ENCODE results near the gene SET. TPM values are rescaled to one million over a fixed set of nuclear protein-coding genes. Genes with fewer than 3 reads are reported as not detected.

Gene SET
- total RNA-seq, 2 experiments from 2014 or later: 436 to 623 TPM

- Mint-ChIP-seq H3K9me3 (ENCODE audit: low read depth) (no peaks in the 10 kb centered on the region), H3K4me3 (peak overlapping the region; percentile 20), H3K4me1 (peaks cover 29% of the 10 kb centered on the region), H3K36me3 (peaks cover 8% of the 10 kb centered on the region), H3K27me3 (no peaks in the 10 kb centered on the region), H3K27ac (no peak overlapping the region)
- ATAC-seq (no peak), DNase-seq (no peak)
- CTCF ChIA-PET: interaction anchor here (1.2 kb wide), 1 partner anchor 19 kb away, joined by 4 read pairs; the partner anchor contains the start of gene PKN3
These were observed 31.9 kb downstream of the SET start for GRCh38 chr9:128720841-128721486.

DNA sequence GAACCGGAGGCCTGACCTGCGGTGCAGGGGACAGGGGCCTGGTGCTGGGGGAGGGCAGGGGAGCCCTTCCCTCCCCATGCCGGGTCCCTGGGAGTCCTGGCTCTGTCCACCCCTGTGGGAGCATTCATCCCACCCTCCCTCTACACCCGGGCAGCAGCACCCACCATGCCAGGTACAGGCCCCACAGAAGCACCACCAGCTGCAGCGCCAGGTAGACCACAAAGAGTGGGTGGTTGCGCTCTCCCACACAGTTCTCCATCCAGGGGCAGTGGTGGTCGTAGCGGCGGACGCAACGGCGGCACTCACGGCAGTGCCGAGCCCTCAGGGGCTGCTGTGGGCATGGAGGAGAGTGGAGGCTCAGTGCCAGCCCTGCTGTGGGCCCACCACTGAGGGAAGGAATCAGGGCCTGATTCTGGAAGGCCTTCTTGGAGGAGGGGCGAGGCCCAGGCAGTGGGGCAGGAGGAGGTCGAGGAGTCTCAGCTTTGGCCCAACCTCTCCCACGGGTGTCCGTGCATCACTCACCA is 32.5 kb downstream of the SET start:
- no peak overlapping the region for H3K4me3 Mint-ChIP-seq
- no peaks in the 10 kb centered on the region for H3K27me3 Mint-ChIP-seq
- ATAC-seq (no peak), DNase-seq (no peak)
- CTCF ChIA-PET: interaction anchor here (1.2 kb wide), 1 partner anchor 20 kb away, joined by 4 read pairs; the partner anchor contains the start of gene PKN3
- H3K9me3 Mint-ChIP-seq (ENCODE audit: low read depth): no peaks in the 10 kb centered on the region
- peaks cover 33% of the 10 kb centered on the region for H3K4me1 Mint-ChIP-seq
- no peak overlapping the region for H3K27ac Mint-ChIP-seq
- peaks cover 8% of the 10 kb centered on the region for H3K36me3 Mint-ChIP-seq

DNA sequence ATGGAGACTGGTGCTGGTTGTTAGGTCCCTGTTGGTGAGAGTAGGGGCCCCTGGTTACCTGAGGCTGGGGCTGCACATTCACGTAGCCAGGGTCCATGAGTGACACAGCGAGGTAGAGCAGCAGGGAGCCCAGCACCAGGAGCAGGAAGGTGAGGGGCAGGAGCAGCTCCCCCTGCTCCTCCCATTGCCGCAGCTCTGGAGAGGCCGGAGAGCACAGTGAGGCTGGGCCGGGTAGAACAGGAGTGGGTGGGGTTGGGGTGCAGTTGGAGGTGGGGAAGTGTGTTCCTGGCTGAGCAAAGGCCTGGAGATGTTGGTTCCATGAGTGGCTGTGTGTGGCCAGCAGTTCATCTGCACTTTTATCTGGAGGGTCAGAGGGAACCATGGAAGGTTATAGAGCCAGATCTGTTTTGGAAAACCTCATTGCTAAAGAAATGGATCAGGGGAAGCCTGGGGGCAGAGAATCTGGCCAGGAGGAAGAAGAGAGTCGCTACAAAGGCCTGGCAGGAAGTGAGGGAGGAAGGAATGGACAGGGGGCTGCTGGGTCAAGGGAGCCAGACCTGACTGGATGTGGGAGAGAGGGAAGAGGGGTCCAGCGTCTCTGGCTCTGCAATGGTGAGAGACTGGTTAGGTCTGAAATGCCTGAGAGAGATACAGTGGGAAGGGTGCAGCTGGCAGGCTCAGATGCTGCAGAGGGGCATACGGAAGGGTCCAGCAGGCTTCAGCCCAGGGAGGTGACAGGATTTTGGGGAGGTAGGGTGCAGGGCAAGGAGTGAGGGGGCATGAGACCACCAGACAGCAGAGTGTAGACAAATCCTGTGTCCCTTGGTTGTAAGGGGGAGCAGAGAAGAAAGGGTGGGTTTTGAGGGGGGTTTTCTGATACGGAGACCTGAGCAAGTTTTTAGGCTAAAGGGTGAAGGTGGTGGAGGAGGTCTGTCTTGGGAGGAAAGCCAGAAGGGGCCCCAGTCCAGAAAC is 33.6 kb downstream of the SET start:
- Mint-ChIP-seq H3K9me3 (ENCODE audit: low read depth) (no peaks in the 10 kb centered on the region), H3K4me3 (peak overlapping the region; percentile 100), H3K27me3 (no peaks in the 10 kb centered on the region), H3K36me3 (peaks cover 8% of the 10 kb centered on the region), H3K4me1 (peaks cover 36% of the 10 kb centered on the region), H3K27ac (peak overlapping the region; percentile 88)
- ATAC-seq (no peak), DNase-seq (no peak)
- CTCF ChIA-PET: interaction anchor here (1.9 kb wide), 1 partner anchor 21 kb away, joined by 10 read pairs; the partner anchor contains the start of gene PKN3

GRCh38 chr9:128723352-128723865 is 34.4 kb downstream of the SET start:
- no peak for ATAC-seq
- CTCF ChIA-PET: interaction anchor here (1.9 to 2.1 kb wide), 2 partner anchors 11 to 21 kb away, joined by 10 read pairs; partner anchors contain the start of gene PKN3
- Mint-ChIP-seq H3K4me3 (peak overlapping the region; percentile 100), H3K36me3 (peaks cover 8% of the 10 kb centered on the region), H3K27ac (peak overlapping the region; percentile 88), H3K4me1 (peaks cover 39% of the 10 kb centered on the region), H3K27me3 (no peaks in the 10 kb centered on the region), H3K9me3 (ENCODE audit: low read depth) (no peaks in the 10 kb centered on the region)
- DNase-seq: no peak

- Mint-ChIP-seq H3K36me3 (peaks cover 8% of the 10 kb centered on the region), H3K4me1 (peaks cover 39% of the 10 kb centered on the region), H3K27ac (peak within 1 kb of the TSS; percentile 88), H3K27me3 (no peaks in the 10 kb centered on the region), H3K9me3 (ENCODE audit: low read depth) (no peaks in the 10 kb centered on the region), H3K4me3 (peak within 1 kb of the TSS; percentile 100)
- peak; percentile 100 for DNase-seq
- CTCF ChIA-PET: interaction anchor here (0.9 to 2.1 kb wide), 9 partner anchors 10 to 285 kb away, joined by 3 to 10 read pairs (median 4); partner anchors contain the start of genes ENDOG and PKN3
- peak; percentile 98 for ATAC-seq
These were observed 35.1 kb downstream of the SET start, which contains the start of gene ZDHHC12 for GRCh38 chr9:128723866-128724743. TSS of gene ZDHHC12 (minus strand) at chr9:128724127. CDS start at chr9:128724093, 34 bp downstream.

DNA sequence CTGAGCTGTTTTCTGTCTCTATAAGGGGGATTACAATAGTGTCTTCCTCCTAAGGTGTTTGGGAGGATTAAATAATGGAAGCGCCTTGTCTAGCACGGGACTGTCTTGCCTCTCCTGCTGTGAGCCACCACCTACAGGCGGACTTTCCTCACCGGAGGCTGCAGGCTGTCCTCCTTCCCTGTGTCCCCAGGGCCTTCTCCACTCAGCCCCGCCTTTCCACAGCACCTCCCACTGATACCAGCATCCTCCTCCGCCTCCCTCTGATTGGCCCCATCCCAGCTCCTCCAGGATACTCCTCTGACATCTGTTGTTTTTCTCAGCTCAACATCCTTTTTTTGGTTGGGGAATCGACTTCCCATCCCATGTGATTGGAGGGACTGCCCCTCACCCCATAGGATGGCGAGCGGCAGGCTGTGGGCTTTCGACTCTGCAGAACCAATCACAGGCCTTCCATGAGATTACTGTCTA is 35.8 kb downstream of the SET start:
- ATAC-seq (peak; percentile 9), DNase-seq (peak; percentile 72)
- H3K9me3 Mint-ChIP-seq (ENCODE audit: low read depth): no peaks in the 10 kb centered on the region
- peaks cover 39% of the 10 kb centered on the region for H3K4me1 Mint-ChIP-seq
- peaks cover 8% of the 10 kb centered on the region for H3K36me3 Mint-ChIP-seq
- CTCF ChIA-PET: interaction anchor here (0.9 to 2.1 kb wide), 10 partner anchors 10 to 286 kb away, joined by 3 to 10 read pairs (median 4); partner anchors contain the start of genes ENDOG and PKN3
- H3K27me3 Mint-ChIP-seq: no peaks in the 10 kb centered on the region
- H3K27ac Mint-ChIP-seq: peak overlapping the region; percentile 86
- H3K4me3 Mint-ChIP-seq: peak overlapping the region; percentile 100

DNA sequence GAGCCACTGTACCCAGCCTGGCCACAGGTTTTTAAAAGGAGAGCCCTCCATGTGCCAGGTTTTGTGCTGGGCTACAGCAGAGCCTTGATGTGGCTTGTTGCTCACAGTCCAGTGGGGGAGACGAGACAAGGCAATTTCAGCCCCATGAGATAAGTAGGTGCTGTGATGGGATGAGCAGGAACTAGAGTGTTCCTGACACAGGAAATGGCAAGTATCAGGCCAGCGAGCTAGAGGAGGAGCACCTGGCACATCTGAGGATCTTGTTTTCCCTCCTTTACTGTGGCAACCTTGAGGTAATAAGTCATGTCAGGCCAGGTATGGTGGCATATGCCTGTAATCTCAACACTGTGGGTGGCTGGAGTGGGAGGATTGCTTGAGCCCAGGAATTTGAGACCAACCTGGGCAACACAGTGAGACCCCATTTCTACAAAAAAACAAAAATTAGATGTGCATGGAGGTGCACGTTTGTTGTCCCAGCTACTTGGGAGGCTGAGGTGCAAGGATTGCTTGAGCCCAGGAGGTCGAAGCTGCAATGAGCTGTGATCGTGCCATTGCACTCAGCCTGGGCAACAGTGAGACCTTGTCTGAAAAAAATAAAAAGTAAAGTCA is 38.7 kb downstream of the SET start:
- no peak overlapping the region for H3K4me3 Mint-ChIP-seq
- no peak overlapping the region for H3K27ac Mint-ChIP-seq
- H3K9me3 Mint-ChIP-seq (ENCODE audit: low read depth): no peaks in the 10 kb centered on the region
- peaks cover 30% of the 10 kb centered on the region for H3K4me1 Mint-ChIP-seq
- peaks cover 3% of the 10 kb centered on the region for H3K36me3 Mint-ChIP-seq
- ATAC-seq (no peak), DNase-seq (no peak)
- H3K27me3 Mint-ChIP-seq: no peaks in the 10 kb centered on the region
- CTCF ChIA-PET: interaction anchor here (0.9 to 1.4 kb wide), 2 partner anchors 40 to 289 kb away, joined by 3 read pairs; no protein-coding TSS in a partner anchor

DNA sequence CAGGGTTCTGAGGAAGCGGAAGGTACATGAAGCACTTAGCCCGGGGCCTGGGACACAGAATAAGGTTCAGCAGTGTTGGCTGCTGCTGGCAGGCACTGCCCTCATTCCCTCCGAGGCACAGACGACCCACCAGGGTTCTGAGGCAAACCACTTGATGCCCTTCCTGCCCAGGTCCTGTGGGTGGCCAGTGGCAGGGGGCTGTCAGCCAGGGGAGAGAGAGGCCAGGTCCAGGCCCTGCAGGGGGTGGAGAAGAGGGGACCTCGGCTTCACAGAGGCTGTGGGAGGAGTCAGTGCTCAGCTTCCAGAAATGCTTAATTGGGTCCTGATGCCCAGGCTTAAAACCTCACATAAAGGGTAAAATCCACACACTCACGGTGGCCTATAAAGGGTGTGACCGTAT is 39.3 kb downstream of the SET start:
- no peak overlapping the region for H3K4me3 Mint-ChIP-seq
- H3K4me1 Mint-ChIP-seq: peaks cover 28% of the 10 kb centered on the region
- peaks cover 5% of the 10 kb centered on the region for H3K36me3 Mint-ChIP-seq
- H3K27me3 Mint-ChIP-seq: no peaks in the 10 kb centered on the region
- ATAC-seq (no peak), DNase-seq (no peak)
- no peak overlapping the region for H3K27ac Mint-ChIP-seq
- CTCF ChIA-PET: interaction anchor here (1.4 kb wide), 1 partner anchor 40 kb away, joined by 3 read pairs; no protein-coding TSS in a partner anchor
- no peaks in the 10 kb centered on the region for H3K9me3 Mint-ChIP-seq (ENCODE audit: low read depth)

DNA sequence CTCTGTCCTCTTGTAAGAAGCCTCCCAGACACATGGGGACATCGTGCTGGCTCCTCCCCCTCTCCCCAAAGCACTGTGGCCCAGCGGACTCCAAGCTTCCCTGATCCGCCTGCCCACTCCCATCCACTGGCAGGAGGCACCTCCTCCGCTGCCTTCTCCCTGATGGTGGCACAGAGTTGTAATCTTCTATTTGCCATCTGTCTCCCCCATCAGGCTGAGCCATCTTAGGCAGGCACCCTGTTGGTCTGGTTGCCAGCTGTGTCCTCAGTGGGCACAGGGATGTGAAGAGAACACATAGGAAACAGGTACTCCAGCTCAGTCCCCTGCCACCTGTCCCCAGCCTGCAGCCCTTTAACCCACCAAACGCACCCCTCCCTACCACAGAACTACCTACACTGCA is 40.3 kb downstream of the SET start:
- Mint-ChIP-seq H3K4me1 (peaks cover 27% of the 10 kb centered on the region), H3K27ac (no peak overlapping the region), H3K36me3 (peaks cover 4% of the 10 kb centered on the region), H3K9me3 (ENCODE audit: low read depth) (no peaks in the 10 kb centered on the region), H3K4me3 (no peak overlapping the region), H3K27me3 (no peaks in the 10 kb centered on the region)
- DNase-seq (no peak), ATAC-seq (no peak)
- CTCF ChIA-PET: no interaction called here

DNA sequence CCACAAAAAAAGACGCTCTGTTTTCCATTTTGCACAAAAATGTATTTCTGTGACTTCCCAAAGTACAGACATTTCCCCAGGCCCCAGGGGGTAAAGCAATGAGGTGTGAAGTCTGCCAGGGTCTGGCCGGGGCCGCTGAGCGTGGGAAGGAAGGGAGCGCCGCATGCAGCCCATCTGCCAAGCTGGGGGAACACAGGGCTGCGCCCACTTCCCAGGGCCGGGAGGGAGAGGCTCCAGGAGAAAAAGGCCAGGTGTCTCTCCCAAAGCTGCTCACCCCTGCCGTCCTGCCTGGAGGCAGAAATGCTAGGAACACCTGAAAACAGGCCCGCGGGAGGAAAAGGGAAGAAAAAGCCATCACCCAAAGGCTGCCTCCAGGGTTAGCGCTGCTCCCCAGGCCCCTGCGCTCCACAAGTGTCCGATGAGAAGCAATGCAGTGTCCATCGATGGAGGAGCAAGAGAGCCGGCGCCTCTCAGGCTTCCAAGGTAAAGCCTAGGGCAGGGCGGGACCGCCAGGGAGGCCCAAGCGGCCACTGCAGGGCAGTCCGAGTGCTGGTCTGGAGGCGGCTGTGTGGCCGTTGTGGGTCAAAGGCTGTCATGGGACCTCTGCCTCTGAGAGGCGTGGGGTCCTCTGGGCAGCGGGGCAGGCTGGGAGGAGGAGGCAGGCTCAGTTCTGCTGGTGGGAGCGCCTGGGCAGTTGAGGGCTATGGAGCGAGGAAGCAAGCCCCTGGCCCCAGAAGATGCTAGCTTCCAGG is 40.9 kb downstream of the SET start:
- Mint-ChIP-seq H3K4me3 (no peak overlapping the region), H3K4me1 (peaks cover 22% of the 10 kb centered on the region), H3K27ac (no peak overlapping the region), H3K27me3 (no peaks in the 10 kb centered on the region), H3K36me3 (peaks cover 4% of the 10 kb centered on the region), H3K9me3 (ENCODE audit: low read depth) (no peaks in the 10 kb centered on the region)
- CTCF ChIA-PET: no interaction called here
- no peak for ATAC-seq
- no peak for DNase-seq

DNA sequence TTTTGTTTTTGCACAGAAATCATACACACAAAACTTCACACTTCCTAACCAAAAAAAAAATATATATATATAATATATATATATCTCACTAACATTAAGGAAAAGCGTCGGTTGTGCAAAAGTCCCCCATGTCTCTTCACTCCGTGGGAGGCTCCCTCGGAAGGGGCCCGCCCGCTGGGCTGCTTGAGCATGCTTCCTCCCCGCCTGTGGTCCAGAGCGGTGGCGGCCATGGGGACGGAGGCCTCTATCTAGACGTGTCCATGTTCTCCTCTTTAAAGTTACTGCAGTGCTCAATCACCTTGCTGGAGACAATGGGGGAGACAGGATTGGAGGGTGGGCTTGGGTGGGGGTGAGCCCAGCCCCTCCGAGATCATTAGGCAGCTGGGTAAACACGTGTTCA is 42.1 kb downstream of the SET start:
- H3K27ac Mint-ChIP-seq: no peak overlapping the region
- no peak for ATAC-seq
- DNase-seq: no peak
- H3K9me3 Mint-ChIP-seq (ENCODE audit: low read depth): no peaks in the 10 kb centered on the region
- CTCF ChIA-PET: no interaction called here
- H3K27me3 Mint-ChIP-seq: no peaks in the 10 kb centered on the region
- H3K36me3 Mint-ChIP-seq: peaks cover 6% of the 10 kb centered on the region
- no peak overlapping the region for H3K4me3 Mint-ChIP-seq
- H3K4me1 Mint-ChIP-seq: peaks cover 12% of the 10 kb centered on the region
